SK-N-SH (cell line): ENCODE results near the gene PIP5KL1. TPM values are rescaled to one million over a fixed set of nuclear protein-coding genes. Genes with fewer than 3 reads are reported as not detected.

Experiments
- CTCF ChIA-PET: fragments of 300-600, 350-600 bp; formaldehyde crosslinking; extraction: SDS; loops from one replicate; lab custom pipeline; 2021; lab: Yijun Ruan, JAX
- POLR2A ChIA-PET: fragments of 350-600 bp; sonication (Branson Sonifier 250); formaldehyde crosslinking; extraction: SDS; loops from one replicate; lab custom pipeline; 2020; ENCODE audit warnings: antibody characterized with exemption, inconsistent platforms; lab: Yijun Ruan, JAX
- DNase-seq: peaks from one replicate; pipeline ENCODE4 v3.0.0; 2012
- H2AFZ ChIP-seq: fragments of 200-600 bp; sonication (generic); 2 replicates; pipeline ENCODE4 v1.8.1; 2016; ENCODE audit warnings: antibody characterized with exemption, mild to moderate bottlenecking, low read depth
- H3F3A ChIP-seq: fragments of 200-600 bp; sonication (generic); replicated peaks from 2 replicates; pipeline ENCODE3; 2016; ENCODE audit warnings: antibody characterized with exemption, mild to moderate bottlenecking; ENCODE audit not compliant: insufficient read depth
- H3K27ac ChIP-seq, 2 experiments: fragments of 200-500 bp in 1 of 2; fragments of 200-600 bp in 1 of 2; sonication (Bioruptor generic) in 1 of 2; sonication (generic), shearing (Covaris generic) in 1 of 2; 2 replicates each; pipeline versions ENCODE4 v1.5.1 to v1.6.1; 2014 to 2016; ENCODE audit warnings: low read depth in 2 of 2, inconsistent platforms in 1 of 2, low read length in 1 of 2, mild to moderate bottlenecking in 1 of 2, mixed read lengths in 1 of 2
- H3K27me3 ChIP-seq: fragments of 200-600 bp; sonication (generic), shearing (Covaris generic); 2 replicates; pipeline ENCODE4 v1.6.1; 2016; ENCODE audit warnings: mixed run types; ENCODE audit not compliant: insufficient read depth
- H3K36me3 ChIP-seq, 2 experiments: fragments of 200-500 bp in 1 of 2; fragments of 200-600 bp in 1 of 2; sonication (Bioruptor generic) in 1 of 2; sonication (generic) in 1 of 2; replicated peaks in 1 of 2; 2 replicates each; pipeline versions ENCODE3 to v1.5.1; 2014 to 2016; ENCODE audit warnings: low read length in 1 of 2, mild to moderate bottlenecking in 1 of 2; ENCODE audit not compliant: insufficient read depth in 2 of 2, control insufficient read depth in 1 of 2
- H3K4me1 ChIP-seq, 2 experiments: fragments of 200-500 bp in 1 of 2; fragments of 200-600 bp in 1 of 2; sonication (Bioruptor generic) in 1 of 2; sonication (generic), shearing (Covaris generic) in 1 of 2; 2 replicates each; pipeline versions ENCODE4 v1.5.1 to v1.6.1; 2014 to 2016; ENCODE audit warnings: low read depth in 1 of 2, low read length in 1 of 2, mixed run types in 1 of 2; ENCODE audit not compliant: insufficient read depth in 2 of 2, control insufficient read depth in 1 of 2
- H3K4me2 ChIP-seq: fragments of 200-600 bp; sonication (generic), shearing (Covaris generic); 2 replicates; pipeline ENCODE4 v1.6.1; 2017; ENCODE audit warnings: mixed run types
- H3K4me3 ChIP-seq, 2 experiments: fragments of 200-500 bp in 1 of 2; fragments of 200-600 bp in 1 of 2; sonication (Bioruptor generic) in 1 of 2; sonication (generic), shearing (Covaris generic) in 1 of 2; 2 replicates each; pipeline versions ENCODE4 v1.5.1 to v1.8.1; 2014 to 2016; ENCODE audit warnings: low read depth in 2 of 2, inconsistent platforms in 1 of 2, low read length in 1 of 2, mild to moderate bottlenecking in 1 of 2, mixed read lengths in 1 of 2, moderate library complexity in 1 of 2
- H3K79me2 ChIP-seq: fragments of 200-600 bp; sonication (generic); 2 replicates; pipeline ENCODE4 v1.8.1; 2017; ENCODE audit warnings: mild to moderate bottlenecking; ENCODE audit not compliant: insufficient read depth
- H3K9ac ChIP-seq: fragments of 200-600 bp; sonication (generic); 2 replicates; pipeline ENCODE4 v1.6.1; 2017; ENCODE audit warnings: mixed run types
- H3K9me2 ChIP-seq: fragments of 200-600 bp; sonication (generic); 2 replicates; pipeline ENCODE4 v1.6.1; 2017; ENCODE audit warnings: mixed run types
- H3K9me3 ChIP-seq: fragments of 200-600 bp; sonication (generic); 2 replicates; pipeline ENCODE4 v1.6.1; 2017; ENCODE audit warnings: mixed run types, mild to moderate bottlenecking, moderate library complexity
- H4K20me1 ChIP-seq: fragments of 200-600 bp; sonication (generic); 2 replicates; pipeline ENCODE4 v1.6.1; 2017; ENCODE audit warnings: mild to moderate bottlenecking, mixed run types; ENCODE audit not compliant: insufficient read depth
- CHD2 ChIP-seq: fragments of 150-350 bp; IDR thresholded peaks from 2 replicates; pipeline ENCODE4 v1.6.1; 2018; ENCODE audit warnings: low read length; ENCODE audit not compliant: partially characterized antibody
- ELF1 ChIP-seq: IDR thresholded peaks from 2 replicates; pipeline ENCODE4 v1.4.0; 2012
- EP300 ChIP-seq, 2 experiments: IDR thresholded peaks; 2 replicates each; pipeline versions ENCODE4 v1.4.0 to v1.6.1; 2012; ENCODE audit warnings: borderline replicate concordance in 1 of 2, low read depth in 1 of 2, low read length in 1 of 2
- EZH2phosphoT487 ChIP-seq: fragments of 200-600 bp; sonication (generic); IDR thresholded peaks from 2 replicates; pipeline ENCODE4 v1.6.1; 2017; ENCODE audit warnings: low read depth, mixed run types, mild to moderate bottlenecking, antibody characterized with exemption, moderate library complexity, borderline replicate concordance
- FOXJ3 ChIP-seq: sonication (generic); formaldehyde crosslinking; IDR thresholded peaks from 2 replicates; pipeline ENCODE4 v1.5.1; 2020; ENCODE audit warnings: mild to moderate bottlenecking, missing genetic modification reagents
- GABPA ChIP-seq: IDR thresholded peaks from 2 replicates; pipeline ENCODE4 v1.4.0; 2012; ENCODE audit warnings: low read depth, mild to moderate bottlenecking
- JUND ChIP-seq: IDR thresholded peaks from 2 replicates; pipeline ENCODE4 v1.4.0; 2012
- MEF2A ChIP-seq: IDR thresholded peaks from 2 replicates; pipeline ENCODE4 v1.4.0; 2012; ENCODE audit warnings: low read depth, borderline replicate concordance
- MXI1 ChIP-seq: IDR thresholded peaks from 2 replicates; pipeline ENCODE4 v1.6.1; 2012; ENCODE audit warnings: mild to moderate bottlenecking, low read depth, low read length, improper control_type of control experiment
- NFIC ChIP-seq: IDR thresholded peaks from 2 replicates; pipeline ENCODE4 v1.4.0; 2012; ENCODE audit warnings: borderline replicate concordance
- NRF1 ChIP-seq: IDR thresholded peaks from 2 replicates; pipeline ENCODE4 v1.6.1; 2012; ENCODE audit warnings: low read depth, mild to moderate bottlenecking, low read length
- RAD21 ChIP-seq: IDR thresholded peaks from 2 replicates; pipeline ENCODE4 v1.6.1; 2012; ENCODE audit warnings: mild to moderate bottlenecking, low read length
- RCOR1 ChIP-seq: fragments of 150-350 bp; IDR thresholded peaks from 2 replicates; pipeline ENCODE4 v1.6.1; 2017; ENCODE audit warnings: antibody characterized with exemption, low read length
- REST ChIP-seq: IDR thresholded peaks from 2 replicates; pipeline ENCODE4 v1.6.1; 2012; ENCODE audit warnings: mild to moderate bottlenecking, low read depth, low read length, moderate library complexity
- USF1 ChIP-seq: IDR thresholded peaks from 2 replicates; pipeline ENCODE4 v1.4.0; 2012; ENCODE audit warnings: low read depth, borderline replicate concordance
- ZBTB33 ChIP-seq: IDR thresholded peaks from 2 replicates; pipeline ENCODE4 v1.4.0; 2012; ENCODE audit warnings: low read depth, borderline replicate concordance
- WGBS: methylation state at CpG from one replicate; pipeline ENCODE4 v1.1.6; 2017; ENCODE audit warnings: low lambda C conversion rate; 5-methylcytosine and 5-hydroxymethylcytosine counted together
- polyA plus RNA-seq, 3 experiments: library from polyadenylated mRNA; depleted of rRNA; stranded (reverse); fragments of >200 nt; gene quantifications; 2 replicates each; pipeline ENCODE4 v1.2.3, GENCODE V29; 2012
- TF ChIP-seq, protein P1 (sequence below): IDR thresholded peaks from 2 replicates; pipeline ENCODE4 v1.4.0; 2012; ENCODE audit warnings: low read depth
- TF ChIP-seq, protein P2 (sequence below): fragments of 200-600 bp; sonication (generic); IDR thresholded peaks from 2 replicates; pipeline ENCODE4 v1.6.1; 2017; ENCODE audit warnings: antibody characterized with exemption, mild to moderate bottlenecking, moderate library complexity

Gene PIP5KL1
- polyA plus RNA-seq, 1 of the 3 experiments (the other 2 are of a cell fraction) = 4.0 TPM

DNA sequence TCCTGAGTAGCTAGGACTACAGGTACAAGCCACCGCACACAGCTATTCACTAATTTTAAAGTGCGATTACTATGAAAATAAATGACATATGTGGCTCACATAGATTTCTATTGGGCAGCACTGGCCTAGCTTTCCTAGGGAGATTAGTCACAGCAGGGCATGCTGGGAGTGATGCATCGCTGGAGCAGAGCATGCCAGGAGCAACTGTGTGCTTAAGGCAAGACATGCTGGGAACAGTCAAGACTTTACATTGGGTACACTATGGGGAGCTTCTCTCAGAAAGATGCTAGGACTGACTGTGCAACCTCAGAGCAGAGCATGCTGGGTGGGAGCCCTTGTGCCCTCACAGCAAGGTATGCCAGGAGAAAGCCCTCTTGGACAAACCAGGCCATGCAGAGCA lies 40.5 kb downstream of the PIP5KL1 start:
- H3F3A ChIP-seq = peaks cover 9% of the 10 kb centered on the region
- no peak for DNase-seq
- H3K9me3 ChIP-seq = no peaks in the 10 kb centered on the region
- peaks cover 48 to 74% of the 10 kb centered on the region in 2 experiments for H3K36me3 ChIP-seq
- WGBS = 96% methylated on average over 3 of the region's 3 CpGs
- no peak overlapping the region for H3K9ac ChIP-seq
- no peak overlapping the region for H3K4me3 ChIP-seq
- no peak overlapping the region for H3K4me2 ChIP-seq
- H2AFZ ChIP-seq = no peak overlapping the region
- peaks cover 0 to 4% of the 10 kb centered on the region in 2 experiments; a peak in 2 of 4 replicates for H3K4me1 ChIP-seq
- ChIA-PET CTCF (interaction anchor here (1.0 to 1.8 kb wide), 4 partner anchors 20 to 305 kb away, joined by 3 to 10 read pairs (median 6); partner anchors contain the start of gene TOR2A), POLR2A (no interaction called here)
- no peaks in the 10 kb centered on the region for H4K20me1 ChIP-seq
- no peak overlapping the region for H3K27ac ChIP-seq
- H3K9me2 ChIP-seq = no peaks in the 10 kb centered on the region
- TF ChIP-seq REST (no peak), RAD21 (no peak), GABPA (no peak), FOXJ3 (CRISPR knock-in tag) (no peak), RCOR1 (no peak)
- TF ChIP-seq, protein P1, sequence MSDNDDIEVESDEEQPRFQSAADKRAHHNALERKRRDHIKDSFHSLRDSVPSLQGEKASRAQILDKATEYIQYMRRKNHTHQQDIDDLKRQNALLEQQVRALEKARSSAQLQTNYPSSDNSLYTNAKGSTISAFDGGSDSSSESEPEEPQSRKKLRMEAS = no peak
- H3K79me2 ChIP-seq = no peaks in the 10 kb centered on the region
- no peaks in the 10 kb centered on the region for H3K27me3 ChIP-seq

DNA sequence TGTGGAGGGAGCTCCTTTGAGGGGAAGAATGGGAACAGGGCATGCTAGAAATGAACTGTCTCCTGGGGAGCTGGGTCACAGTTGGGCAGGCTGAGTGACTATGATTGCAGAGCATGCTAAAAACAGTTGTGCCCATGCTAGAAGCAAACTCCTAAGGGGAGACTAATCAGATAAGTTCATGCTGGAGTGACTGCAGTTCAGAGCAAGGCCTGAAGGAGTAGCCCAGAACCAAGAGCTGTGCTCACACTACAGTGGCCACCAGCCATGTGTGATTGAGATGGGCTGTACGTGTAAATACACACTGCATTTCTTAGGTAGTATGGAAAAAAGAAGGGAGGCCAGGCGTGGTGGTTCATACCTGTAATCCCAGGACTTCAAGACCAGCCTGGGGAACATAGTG lies 42.8 kb downstream of the PIP5KL1 start:
- POLR2A ChIA-PET = no interaction called here
- WGBS = 96% methylated on average over 2 of the region's 2 CpGs
- H3K9me3 ChIP-seq = no peaks in the 10 kb centered on the region
- peaks cover 12 to 15% of the 10 kb centered on the region in 2 experiments; a peak in 2 of 4 replicates for H3K4me1 ChIP-seq
- no peaks in the 10 kb centered on the region for H3K9me2 ChIP-seq
- no peak overlapping the region for H3K9ac ChIP-seq
- no peaks in the 10 kb centered on the region for H4K20me1 ChIP-seq
- peaks cover 7% of the 10 kb centered on the region for H3F3A ChIP-seq
- no peak for DNase-seq
- H3K79me2 ChIP-seq = no peaks in the 10 kb centered on the region
- no peaks in the 10 kb centered on the region for H3K27me3 ChIP-seq
- no peak overlapping the region for H3K27ac ChIP-seq
- H2AFZ ChIP-seq = no peak overlapping the region
- H3K36me3 ChIP-seq = peaks cover 25 to 51% of the 10 kb centered on the region in 2 experiments
- H3K4me3 ChIP-seq = no peak overlapping the region
- no peak overlapping the region for H3K4me2 ChIP-seq
- no peak for TF ChIP-seq FOXJ3 (CRISPR knock-in tag)
- no peak for TF ChIP-seq MXI1
- no peak for TF ChIP-seq ELF1
- TF ChIP-seq, protein P2, sequence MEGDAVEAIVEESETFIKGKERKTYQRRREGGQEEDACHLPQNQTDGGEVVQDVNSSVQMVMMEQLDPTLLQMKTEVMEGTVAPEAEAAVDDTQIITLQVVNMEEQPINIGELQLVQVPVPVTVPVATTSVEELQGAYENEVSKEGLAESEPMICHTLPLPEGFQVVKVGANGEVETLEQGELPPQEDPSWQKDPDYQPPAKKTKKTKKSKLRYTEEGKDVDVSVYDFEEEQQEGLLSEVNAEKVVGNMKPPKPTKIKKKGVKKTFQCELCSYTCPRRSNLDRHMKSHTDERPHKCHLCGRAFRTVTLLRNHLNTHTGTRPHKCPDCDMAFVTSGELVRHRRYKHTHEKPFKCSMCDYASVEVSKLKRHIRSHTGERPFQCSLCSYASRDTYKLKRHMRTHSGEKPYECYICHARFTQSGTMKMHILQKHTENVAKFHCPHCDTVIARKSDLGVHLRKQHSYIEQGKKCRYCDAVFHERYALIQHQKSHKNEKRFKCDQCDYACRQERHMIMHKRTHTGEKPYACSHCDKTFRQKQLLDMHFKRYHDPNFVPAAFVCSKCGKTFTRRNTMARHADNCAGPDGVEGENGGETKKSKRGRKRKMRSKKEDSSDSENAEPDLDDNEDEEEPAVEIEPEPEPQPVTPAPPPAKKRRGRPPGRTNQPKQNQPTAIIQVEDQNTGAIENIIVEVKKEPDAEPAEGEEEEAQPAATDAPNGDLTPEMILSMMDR = no peak
- no peak for TF ChIP-seq MEF2A
- TF ChIP-seq CHD2 = no peak
- no peak for TF ChIP-seq EP300 (IDR thresholded peaks at IDR 0.05; ENCODE audit: borderline replicate concordance in 1 of 2, low read depth in 1 of 2, low read length in 1 of 2)
- TF ChIP-seq USF1 = no peak
- TF ChIP-seq JUND = no peak
- TF ChIP-seq NFIC = no peak
- no peak for TF ChIP-seq NRF1
- TF ChIP-seq ZBTB33 = no peak
- no peak for TF ChIP-seq EZH2phosphoT487
- TF ChIP-seq, all 33 proteins: peak for 0
- CTCF ChIA-PET = interaction anchor here (0.6 to 1.1 kb wide), 3 partner anchors 18 to 33 kb away, joined by 3 to 4 read pairs (median 3); no protein-coding TSS in a partner anchor
